Astrocyte (in vitro differentiated cells and primary cell): ENCODE data around the gene CD19.
"Not testable (repeated sequence)": the region's sequence is repeated elsewhere in the genome, so short reads cannot be mapped to it uniquely, and the experiment has no call there.

Experiments
- EZH2 ChIP-seq: IDR thresholded peaks from 2 replicates; pipeline ENCODE4 v1.6.1; 2012; ENCODE audit warnings: mild to moderate bottlenecking, low read length, inconsistent platforms; ENCODE audit not compliant: insufficient read depth
- TF ChIP-seq, protein P1 (sequence below): IDR thresholded peaks from 2 replicates; pipeline ENCODE4 v1.5.1; 2011; ENCODE audit warnings: low read depth, mild to moderate bottlenecking, inconsistent platforms, low read length, moderate library complexity; ENCODE audit not compliant: insufficient read depth

DNA sequence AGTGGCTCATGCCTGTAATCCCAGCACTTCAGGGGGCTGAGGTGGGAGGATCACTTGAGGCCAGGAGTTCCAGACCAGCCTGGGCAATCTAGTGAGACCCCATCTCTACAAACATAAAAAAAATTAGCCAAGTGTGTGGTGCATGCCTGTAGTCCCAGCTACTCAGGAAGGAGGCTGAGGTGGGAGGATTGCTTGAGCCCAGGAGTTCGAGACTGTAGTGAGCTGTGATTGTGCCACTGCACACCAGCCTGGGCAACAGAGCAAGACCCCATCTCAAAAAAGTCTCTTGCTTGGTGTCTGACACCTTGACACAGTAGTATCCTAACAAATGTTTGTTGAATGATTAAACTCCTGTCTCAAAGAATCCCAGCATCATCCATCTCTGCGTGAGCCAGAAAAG is 37.9 kb downstream of the CD19 start:
- TF ChIP-seq, protein P1, sequence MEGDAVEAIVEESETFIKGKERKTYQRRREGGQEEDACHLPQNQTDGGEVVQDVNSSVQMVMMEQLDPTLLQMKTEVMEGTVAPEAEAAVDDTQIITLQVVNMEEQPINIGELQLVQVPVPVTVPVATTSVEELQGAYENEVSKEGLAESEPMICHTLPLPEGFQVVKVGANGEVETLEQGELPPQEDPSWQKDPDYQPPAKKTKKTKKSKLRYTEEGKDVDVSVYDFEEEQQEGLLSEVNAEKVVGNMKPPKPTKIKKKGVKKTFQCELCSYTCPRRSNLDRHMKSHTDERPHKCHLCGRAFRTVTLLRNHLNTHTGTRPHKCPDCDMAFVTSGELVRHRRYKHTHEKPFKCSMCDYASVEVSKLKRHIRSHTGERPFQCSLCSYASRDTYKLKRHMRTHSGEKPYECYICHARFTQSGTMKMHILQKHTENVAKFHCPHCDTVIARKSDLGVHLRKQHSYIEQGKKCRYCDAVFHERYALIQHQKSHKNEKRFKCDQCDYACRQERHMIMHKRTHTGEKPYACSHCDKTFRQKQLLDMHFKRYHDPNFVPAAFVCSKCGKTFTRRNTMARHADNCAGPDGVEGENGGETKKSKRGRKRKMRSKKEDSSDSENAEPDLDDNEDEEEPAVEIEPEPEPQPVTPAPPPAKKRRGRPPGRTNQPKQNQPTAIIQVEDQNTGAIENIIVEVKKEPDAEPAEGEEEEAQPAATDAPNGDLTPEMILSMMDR, result not testable (repeated sequence)
- not testable (repeated sequence) for TF ChIP-seq EZH2
